Chondrocyte (in vitro differentiated cells): Measurements from ENCODE around the gene FERMT1. TPM values are rescaled to one million over a fixed set of nuclear protein-coding genes. Genes with fewer than 3 reads are reported as not detected.
"Not testable (repeated sequence)": the region's sequence is repeated elsewhere in the genome, so short reads cannot be mapped to it uniquely, and the experiment has no call there.

Experiments
- DNase-seq: peaks from one replicate; pipeline ENCODE4 v3.0.0; 2021; ENCODE audit warnings: mixed read lengths, low spot score
- H3K27ac Mint-ChIP-seq: one replicate; pipeline ENCODE4 v1.8.0; 2021; ENCODE audit warnings: mild to moderate bottlenecking, moderate library complexity, mixed read lengths; ENCODE audit not compliant: unreplicated experiment
- H3K27me3 Mint-ChIP-seq: 2 replicates; pipeline ENCODE4 v1.8.0; 2021; ENCODE audit warnings: low read depth, mixed read lengths
- H3K36me3 Mint-ChIP-seq: 2 replicates; pipeline ENCODE4 v1.8.0; 2021; ENCODE audit warnings: low read depth, mixed read lengths
- H3K4me1 Mint-ChIP-seq: 2 replicates; pipeline ENCODE4 v1.8.0; 2021; ENCODE audit warnings: low read depth, mild to moderate bottlenecking, mixed read lengths
- H3K4me3 Mint-ChIP-seq: one replicate; pipeline ENCODE4 v1.8.0; 2021; ENCODE audit warnings: mild to moderate bottlenecking, moderate library complexity, mixed read lengths; ENCODE audit not compliant: unreplicated experiment
- H3K9me3 Mint-ChIP-seq: 2 replicates; pipeline ENCODE4 v1.8.0; 2021; ENCODE audit warnings: low read depth, mixed read lengths
- CTCF ChIP-seq: fragments of 200-600 bp; sonication (generic); IDR thresholded peaks from 2 replicates; pipeline ENCODE4 v1.5.0; 2021; ENCODE audit warnings: antibody characterized with exemption, mild to moderate bottlenecking, moderate library complexity
- total RNA-seq: library from RNA; stranded (reverse); gene quantifications from 3 replicates; pipeline ENCODE4 v1.2.1, GENCODE V29; 2021

The FERMT1 gene
- total RNA-seq, 1 donor from 2014 or later, result 0.52 TPM

- Mint-ChIP-seq H3K27ac (no peak overlapping the region), H3K4me1 (peaks cover 10% of the 10 kb centered on the region), H3K36me3 (peaks cover 41% of the 10 kb centered on the region), H3K4me3 (no peak overlapping the region), H3K9me3 (no peaks in the 10 kb centered on the region), H3K27me3 (no peaks in the 10 kb centered on the region)
- TF ChIP-seq CTCF, result no peak
- no peak for DNase-seq
Measured at GRCh38 chr20:6037082-6037481, 85.7 kb downstream of the FERMT1 start.

- no peak for TF ChIP-seq CTCF
- no peak for DNase-seq
- H3K36me3 Mint-ChIP-seq, result peaks cover 37% of the 10 kb centered on the region
- no peak overlapping the region for H3K27ac Mint-ChIP-seq
- H3K9me3 Mint-ChIP-seq, result no peaks in the 10 kb centered on the region
- H3K4me1 Mint-ChIP-seq, result peaks cover 10% of the 10 kb centered on the region
- H3K4me3 Mint-ChIP-seq, result no peak overlapping the region
- no peaks in the 10 kb centered on the region for H3K27me3 Mint-ChIP-seq
Measured at GRCh38 chr20:6036213-6036612, 86.6 kb downstream of the FERMT1 start.

- Mint-ChIP-seq H3K4me3 (no peak overlapping the region), H3K27ac (peak overlapping the region; percentile 3), H3K36me3 (peaks cover 26% of the 10 kb centered on the region), H3K9me3 (no peaks in the 10 kb centered on the region), H3K27me3 (no peaks in the 10 kb centered on the region), H3K4me1 (peaks cover 10% of the 10 kb centered on the region)
- no peak for DNase-seq
- TF ChIP-seq CTCF, result no peak
Measured at GRCh38 chr20:6034134-6034969, 88.5 kb downstream of the FERMT1 start.

- H3K27me3 Mint-ChIP-seq, H3K9me3 Mint-ChIP-seq, H3K27ac Mint-ChIP-seq, H3K4me3 Mint-ChIP-seq, DNase-seq: not testable (repeated sequence)
- H3K4me1 Mint-ChIP-seq, result peaks cover 10% of the 10 kb centered on the region
- peaks cover 22% of the 10 kb centered on the region for H3K36me3 Mint-ChIP-seq
Measured at GRCh38 chr20:6032907-6033306, 89.9 kb downstream of the FERMT1 start.

- TF ChIP-seq CTCF, result no peak
- Mint-ChIP-seq H3K4me1 (peaks cover 10% of the 10 kb centered on the region), H3K27me3 (no peaks in the 10 kb centered on the region), H3K4me3 (no peak overlapping the region), H3K36me3 (peaks cover 23% of the 10 kb centered on the region), H3K9me3 (peaks cover 4% of the 10 kb centered on the region), H3K27ac (no peak overlapping the region)
- DNase-seq, result no peak
Measured at GRCh38 chr20:6030453-6031080, 92.3 kb downstream of the FERMT1 start.
